Breast epithelium (tissue), 4 donors: Measurements from ENCODE around the gene SHBG. TPM values are rescaled to one million over a fixed set of nuclear protein-coding genes. Genes with fewer than 3 reads are reported as not detected.

Experiments
- DNase-seq, 2 donors: peaks; one replicate each; pipeline ENCODE4 v3.0.0-alpha.2; 2019; ENCODE audit warnings: low spot score in 2 of 2
- H3K27ac ChIP-seq, 2 donors: fragments of 200-600 bp; sonication (generic) in 1 of 2; one replicate each; pipeline ENCODE4 v1.5.1; 2016 to 2019; ENCODE audit warnings: mild to moderate bottlenecking in 1 of 2
- H3K27me3 ChIP-seq, 2 donors: fragments of 200-600 bp; sonication (generic) in 1 of 2; one replicate each; pipeline versions ENCODE4 v1.5.1 to v1.6.0; 2017 to 2019; ENCODE audit warnings: control low read depth in 1 of 2, mild to moderate bottlenecking in 1 of 2
- H3K36me3 ChIP-seq: fragments of 200-600 bp; one replicate; pipeline ENCODE4 v1.5.1; 2019
- H3K4me1 ChIP-seq, 2 donors: fragments of 200-600 bp; sonication (generic); one replicate each; pipeline ENCODE4 v1.5.1; 2016 to 2019; ENCODE audit warnings: control low read depth in 1 of 2
- H3K4me3 ChIP-seq, 3 donors: fragments of 200-600 bp; sonication (generic); 1 replicate in 2 of 3; 2 replicates in 1 of 3; pipeline ENCODE4 v1.5.1; 2016 to 2019; ENCODE audit warnings: mild to moderate bottlenecking in 3 of 3, moderate library complexity in 2 of 3
- H3K9me3 ChIP-seq, 2 donors: fragments of 200-600 bp; sonication (generic) in 1 of 2; one replicate each; pipeline ENCODE4 v1.5.1; 2016 to 2019; ENCODE audit warnings: control low read depth in 1 of 2
- POLR2A ChIP-seq: fragments of 450-650 bp; IDR thresholded peaks from one replicate; pipeline ENCODE4 v1.6.1; 2016; ENCODE audit warnings: antibody characterized with exemption, mild to moderate bottlenecking, moderate library complexity
- POLR2AphosphoS5 ChIP-seq, 3 donors: sonication (generic); formaldehyde crosslinking; IDR thresholded peaks; one replicate each; pipeline ENCODE4 v1.6.1; 2017; ENCODE audit warnings: antibody characterized with exemption in 3 of 3
- intact Hi-C: fragments of 100-400 bp; cut with DNase I; formaldehyde crosslinking; loops from one replicate; pipeline ENCODE4 v1.15.1; 2023; ENCODE audit warnings: low total_unique reads
- total RNA-seq, 3 donors: library from RNA; depleted of rRNA; stranded (reverse); fragments of >200 nt; gene quantifications; one replicate each; pipeline ENCODE4 v1.1.0, GENCODE V29; 2016
- TF ChIP-seq, protein P1 (sequence below), 3 donors: fragments of 450-650 bp; IDR thresholded peaks; one replicate each; pipeline ENCODE4 v1.5.1; 2016 to 2017; ENCODE audit warnings: antibody characterized with exemption in 3 of 3, mild to moderate bottlenecking in 3 of 3, moderate library complexity in 3 of 3

The SHBG gene, protein sequence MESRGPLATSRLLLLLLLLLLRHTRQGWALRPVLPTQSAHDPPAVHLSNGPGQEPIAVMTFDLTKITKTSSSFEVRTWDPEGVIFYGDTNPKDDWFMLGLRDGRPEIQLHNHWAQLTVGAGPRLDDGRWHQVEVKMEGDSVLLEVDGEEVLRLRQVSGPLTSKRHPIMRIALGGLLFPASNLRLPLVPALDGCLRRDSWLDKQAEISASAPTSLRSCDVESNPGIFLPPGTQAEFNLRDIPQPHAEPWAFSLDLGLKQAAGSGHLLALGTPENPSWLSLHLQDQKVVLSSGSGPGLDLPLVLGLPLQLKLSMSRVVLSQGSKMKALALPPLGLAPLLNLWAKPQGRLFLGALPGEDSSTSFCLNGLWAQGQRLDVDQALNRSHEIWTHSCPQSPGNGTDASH
- total RNA-seq: under 1 TPM in 1 of 3 donors, not detected in 2; 0.16 TPM

DNA sequence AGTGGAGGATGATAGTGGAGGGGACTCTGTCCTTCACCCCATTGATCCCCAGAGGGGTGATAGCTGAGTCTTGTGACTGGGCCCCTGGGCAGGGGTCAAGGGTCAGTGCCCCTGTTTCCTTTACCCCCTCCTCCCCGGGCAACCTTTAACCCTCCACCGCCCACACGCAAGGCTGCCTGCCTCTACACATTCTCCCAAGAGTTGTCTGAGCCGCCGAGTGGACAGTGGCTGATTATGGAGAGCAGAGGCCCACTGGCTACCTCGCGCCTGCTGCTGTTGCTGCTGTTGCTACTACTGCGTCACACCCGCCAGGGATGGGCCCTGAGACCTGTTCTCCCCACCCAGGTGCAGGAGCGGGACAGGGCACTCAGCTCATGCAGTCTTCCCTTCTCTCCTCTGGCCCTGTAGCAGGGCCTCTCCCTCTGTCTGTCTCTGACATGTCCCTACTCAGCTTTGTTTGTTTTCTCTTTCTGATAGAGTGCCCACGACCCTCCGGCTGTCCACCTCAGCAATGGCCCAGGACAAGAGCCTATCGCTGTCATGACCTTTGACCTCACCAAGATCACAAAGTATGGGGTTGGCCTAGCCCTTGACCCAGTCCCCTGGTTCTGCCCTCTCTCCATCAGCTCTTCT lies at the start of gene SHBG:
TSS of gene SHBG (plus strand) at position 197 of the 633 bp plus-strand sequence. CDS start at position 235, 38 bp downstream.
- no peak for DNase-seq
- Histone ChIP-seq H3K27me3 (no peaks in the 10 kb centered on the region), H3K9me3 (no peaks in the 10 kb centered on the region), H3K27ac (no peak within 1 kb of the TSS), H3K4me3 (no peak within 1 kb of the TSS), H3K4me1 (no peaks in the 10 kb centered on the region), H3K36me3 (no peaks in the 10 kb centered on the region)
- intact Hi-C loops: no loop called here
- no peak for TF ChIP-seq POLR2A
- TF ChIP-seq, protein P1, sequence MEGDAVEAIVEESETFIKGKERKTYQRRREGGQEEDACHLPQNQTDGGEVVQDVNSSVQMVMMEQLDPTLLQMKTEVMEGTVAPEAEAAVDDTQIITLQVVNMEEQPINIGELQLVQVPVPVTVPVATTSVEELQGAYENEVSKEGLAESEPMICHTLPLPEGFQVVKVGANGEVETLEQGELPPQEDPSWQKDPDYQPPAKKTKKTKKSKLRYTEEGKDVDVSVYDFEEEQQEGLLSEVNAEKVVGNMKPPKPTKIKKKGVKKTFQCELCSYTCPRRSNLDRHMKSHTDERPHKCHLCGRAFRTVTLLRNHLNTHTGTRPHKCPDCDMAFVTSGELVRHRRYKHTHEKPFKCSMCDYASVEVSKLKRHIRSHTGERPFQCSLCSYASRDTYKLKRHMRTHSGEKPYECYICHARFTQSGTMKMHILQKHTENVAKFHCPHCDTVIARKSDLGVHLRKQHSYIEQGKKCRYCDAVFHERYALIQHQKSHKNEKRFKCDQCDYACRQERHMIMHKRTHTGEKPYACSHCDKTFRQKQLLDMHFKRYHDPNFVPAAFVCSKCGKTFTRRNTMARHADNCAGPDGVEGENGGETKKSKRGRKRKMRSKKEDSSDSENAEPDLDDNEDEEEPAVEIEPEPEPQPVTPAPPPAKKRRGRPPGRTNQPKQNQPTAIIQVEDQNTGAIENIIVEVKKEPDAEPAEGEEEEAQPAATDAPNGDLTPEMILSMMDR (IDR thresholded peaks at IDR 0.05): no peak
- TF ChIP-seq POLR2AphosphoS5 (IDR thresholded peaks at IDR 0.05): no peak

DNA sequence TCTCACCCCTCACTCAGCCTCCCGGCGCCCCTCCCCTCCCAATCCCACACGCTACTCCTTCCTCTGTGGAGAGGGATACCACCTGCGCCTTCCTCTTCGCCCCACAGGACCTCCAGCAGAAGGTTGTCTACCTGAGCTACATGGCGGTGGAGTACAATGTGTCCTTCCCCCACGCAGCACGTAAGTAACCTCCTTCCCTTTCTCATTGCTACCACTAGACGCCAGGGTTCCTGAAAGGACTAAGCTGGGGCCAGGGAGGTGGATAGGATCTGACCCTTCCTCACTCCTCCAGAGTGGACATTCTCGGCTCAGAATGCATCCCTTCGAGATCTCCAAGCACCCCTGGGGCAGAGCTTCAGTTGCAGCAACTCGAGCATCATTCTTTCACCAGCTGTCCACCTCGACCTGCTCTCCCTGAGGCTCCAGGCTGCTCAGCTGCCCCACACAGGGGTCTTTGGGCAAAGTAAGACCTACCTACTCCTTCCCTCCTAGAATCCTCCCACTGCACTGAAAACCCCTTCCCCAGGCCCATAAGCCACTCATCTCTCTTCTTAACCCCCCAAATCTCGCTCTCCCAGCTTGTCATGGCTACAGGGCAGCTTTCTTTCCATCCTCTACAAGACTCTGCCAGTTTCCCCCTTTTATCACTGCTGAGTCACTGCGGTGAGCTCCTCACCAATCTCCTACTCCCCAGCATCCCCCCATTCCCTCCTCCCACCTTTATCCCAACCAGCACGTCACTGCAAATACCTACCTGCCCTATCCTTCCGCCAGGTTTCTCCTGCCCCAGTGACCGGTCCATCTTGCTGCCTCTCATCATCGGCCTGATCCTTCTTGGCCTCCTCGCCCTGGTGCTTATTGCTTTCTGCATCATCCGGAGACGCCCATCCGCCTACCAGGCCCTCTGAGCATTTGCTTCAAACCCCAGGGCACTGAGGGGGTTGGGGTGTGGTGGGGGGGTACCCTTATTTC lies 49.0 kb upstream of the SHBG start:
- no peaks in the 10 kb centered on the region for H3K9me3 ChIP-seq
- intact Hi-C loops: no loop called here
- peaks cover 16 to 22% of the 10 kb centered on the region in 2 donors for H3K4me1 ChIP-seq
- peak overlapping the region; percentile 59 to 73 (median 59) for H3K4me3 ChIP-seq
- DNase-seq: no peak
- TF ChIP-seq POLR2A: no peak
- TF ChIP-seq, protein P1 (IDR thresholded peaks at IDR 0.05): no peak
- H3K27ac ChIP-seq: peak overlapping the region; percentile 87 to 99
- no peaks in the 10 kb centered on the region for H3K27me3 ChIP-seq
- peaks cover 11% of the 10 kb centered on the region for H3K36me3 ChIP-seq

DNA sequence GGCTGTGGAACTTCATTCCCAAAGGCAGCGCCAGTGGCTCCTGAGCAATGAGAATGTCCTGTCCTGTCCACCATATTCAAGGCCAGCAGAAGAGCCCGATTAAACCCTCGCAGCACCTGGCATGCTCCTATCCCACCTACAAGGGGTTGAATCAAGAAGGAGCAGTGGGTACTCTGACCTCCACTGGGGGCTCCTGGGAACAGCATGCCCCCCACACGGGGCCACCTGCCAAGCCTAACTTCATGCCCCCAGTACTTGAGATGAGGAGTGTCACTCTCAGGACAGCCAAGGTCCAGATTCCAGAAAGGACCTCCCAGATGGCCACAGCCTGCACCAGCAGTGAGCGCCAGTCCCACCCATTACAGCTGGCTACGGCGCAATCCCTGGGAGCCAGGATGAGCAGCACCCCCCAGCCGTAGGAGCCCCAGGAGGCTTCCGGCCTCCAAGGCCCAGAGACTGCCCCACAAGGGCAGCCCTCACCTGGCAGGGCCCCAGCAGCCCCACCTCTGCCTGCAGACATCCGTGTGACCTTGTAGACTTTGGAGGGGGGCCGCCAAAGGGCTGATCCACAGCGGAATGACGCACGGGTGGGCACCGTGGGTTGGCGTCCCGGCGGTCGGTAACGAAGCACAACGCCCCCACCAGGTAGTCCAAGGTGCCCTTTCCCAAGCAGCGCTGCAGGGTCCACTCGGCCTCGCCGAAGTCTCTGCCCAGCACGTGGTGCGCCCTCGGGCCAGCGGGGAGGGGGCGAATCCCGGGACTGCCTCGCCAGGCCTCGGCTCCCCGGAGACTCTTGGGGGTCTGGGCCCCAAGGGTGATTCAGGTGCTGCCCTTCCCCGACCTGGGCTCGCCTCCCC lies 47.3 kb upstream of the SHBG start:
- Histone ChIP-seq H3K27me3 (no peaks in the 10 kb centered on the region), H3K4me1 (peaks cover 16 to 22% of the 10 kb centered on the region in 2 donors), H3K9me3 (no peaks in the 10 kb centered on the region), H3K4me3 (peak overlapping the region; percentile 59 to 73 (median 59)), H3K36me3 (no peaks in the 10 kb centered on the region), H3K27ac (peak overlapping the region; percentile 96 to 99)
- TF ChIP-seq POLR2AphosphoS5 (IDR thresholded peaks at IDR 0.05) (no peak), POLR2A (no peak)
- TF ChIP-seq, protein P1 (IDR thresholded peaks at IDR 0.05): no peak
- DNase-seq: no peak
- intact Hi-C loops: no loop called here

DNA sequence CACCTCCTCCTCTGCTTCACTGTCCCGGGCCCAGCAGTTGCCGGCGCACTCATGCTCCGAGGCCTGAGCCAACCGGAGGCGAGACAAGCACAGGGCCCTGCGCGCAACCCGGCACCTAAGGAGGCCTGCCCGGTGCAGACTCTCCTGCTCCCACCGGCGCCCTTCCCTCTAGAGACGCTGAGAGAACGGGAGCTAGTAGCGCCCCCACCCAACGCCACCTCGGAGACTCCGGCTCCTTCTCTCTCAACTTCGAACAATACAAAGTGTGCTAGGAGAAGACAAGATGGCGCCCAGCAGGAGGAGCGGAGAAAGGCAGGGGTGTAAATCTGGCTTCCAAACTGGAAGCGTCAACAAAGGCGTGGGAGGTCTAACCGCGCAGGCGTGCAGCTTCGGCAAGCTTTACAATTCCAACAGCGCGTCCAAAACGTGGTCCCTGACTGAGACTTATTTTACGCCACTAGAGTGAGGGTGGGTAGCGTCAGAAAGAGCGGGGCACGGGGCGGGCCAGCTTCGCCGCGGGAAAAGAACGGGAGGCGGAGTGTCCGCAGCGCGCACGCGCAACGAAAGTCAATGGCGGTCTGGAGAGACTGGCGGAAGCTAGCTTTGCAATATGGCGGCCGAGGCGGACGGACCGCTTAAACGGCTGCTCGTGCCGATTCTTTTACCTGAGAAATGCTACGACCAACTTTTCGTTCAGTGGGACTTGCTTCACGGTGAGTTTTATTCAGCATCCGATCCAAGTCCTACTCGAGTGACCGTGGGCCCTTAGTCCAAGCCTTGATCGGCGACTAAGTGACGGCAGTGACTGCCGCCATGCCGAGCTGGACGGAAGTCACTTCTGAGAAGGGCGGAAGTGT lies 46.5 kb upstream of the SHBG start, which contains the start of gene MPDU1:
TSS of gene MPDU1 (plus strand) at position 600 of the 857 bp plus-strand sequence. CDS start at position 611, 11 bp downstream.
- TF ChIP-seq POLR2A: peak; percentile 29
- TF ChIP-seq, protein P1 (IDR thresholded peaks at IDR 0.05): peak in 1 of 3 donors; percentile 30
- TF ChIP-seq POLR2AphosphoS5 (IDR thresholded peaks at IDR 0.05): peak; percentile 90 to 97 (median 95)

More for the DNA sequence above, 46.5 kb upstream of the SHBG start, which contains the start of gene MPDU1:
- no peaks in the 10 kb centered on the region for H3K27me3 ChIP-seq
- H3K27ac ChIP-seq: peak within 1 kb of the TSS; percentile 96 to 99
- H3K36me3 ChIP-seq: no peaks in the 10 kb centered on the region
- intact Hi-C loops: no loop called here
- DNase-seq: peak; percentile 96
- H3K4me1 ChIP-seq: peaks cover 16 to 23% of the 10 kb centered on the region in 2 donors
- no peaks in the 10 kb centered on the region for H3K9me3 ChIP-seq
- peak within 1 kb of the TSS; percentile 59 to 73 (median 59) for H3K4me3 ChIP-seq
